ENCODE data around the gene PAPLN. TPM values are rescaled to one million over a fixed set of nuclear protein-coding genes. Genes with fewer than 3 reads are reported as not detected.

PAPLN gene
- total and polyA plus RNA-seq, 5 donors from 2014 or later: 0.11 to 0.47 (median 0.36) TPM; not detected in 1

DNA sequence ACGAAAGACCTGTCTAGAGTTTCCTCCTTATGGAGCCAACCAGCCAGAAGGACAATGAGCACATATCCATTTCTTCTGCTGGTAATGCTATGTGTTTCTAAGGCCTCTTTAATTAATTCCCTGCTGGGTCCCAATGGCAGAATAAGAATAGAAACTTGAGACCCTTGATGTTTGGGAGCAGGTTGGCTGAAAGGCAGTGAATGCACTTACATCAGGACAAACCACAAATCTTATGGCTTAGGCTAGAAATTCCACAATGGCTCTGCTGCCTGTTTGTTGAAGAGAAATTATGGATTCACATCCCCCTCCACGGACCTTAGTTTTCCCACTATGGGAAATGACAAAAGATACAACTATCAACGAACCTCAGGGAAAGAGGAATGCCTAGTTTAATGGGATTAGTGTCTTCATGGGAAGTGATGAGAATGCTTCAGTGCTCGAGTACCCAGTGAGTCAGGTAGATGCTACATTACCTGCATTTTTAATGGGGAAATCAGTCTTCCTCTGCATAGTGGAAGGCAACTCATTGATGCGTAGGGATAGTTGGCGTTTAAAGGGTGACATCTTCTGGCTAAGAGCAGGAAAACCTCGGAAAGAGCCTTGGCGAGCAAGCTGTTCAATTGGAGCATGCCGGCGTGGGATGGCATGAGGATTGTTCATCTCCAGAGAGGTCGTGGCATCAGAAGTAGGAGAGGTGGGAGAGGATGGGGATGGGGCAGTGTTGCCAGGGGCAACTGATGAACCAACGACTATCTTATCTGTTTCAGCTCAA lies 46.5 kb downstream of the PAPLN start:
- H3K27me3 ChIP-seq (ENCODE audit: control insufficient read depth, insufficient read depth, low read length): no peaks in the 10 kb centered on the region
- ATAC-seq (ENCODE audit: low read depth in 2 of 2): no peak
- Mint-ChIP-seq H3K36me3 (peaks cover 48% of the 10 kb centered on the region), H3K27ac (no peak overlapping the region), H3K9me3 (no peaks in the 10 kb centered on the region), H3K4me3 (no peak overlapping the region), H3K27me3 (no peaks in the 10 kb centered on the region), H3K4me1 (peaks cover 0 to 3% (median 0%) of the 10 kb centered on the region in 4 donors)
- no peak overlapping the region for H3K27ac ChIP-seq (ENCODE audit: insufficient read depth, low read length, poor library complexity, severe bottlenecking)
- peaks cover 55% of the 10 kb centered on the region for H3K36me3 ChIP-seq (ENCODE audit: control insufficient read depth, insufficient read depth, low read length)
- no peak overlapping the region for H3K4me3 ChIP-seq (ENCODE audit: low read depth, low read length)
- H3K4me1 ChIP-seq (ENCODE audit: control insufficient read depth, insufficient read depth, low read length, poor library complexity, severe bottlenecking): no peaks in the 10 kb centered on the region
- DNase-seq: no peak
- H3K9me3 ChIP-seq (ENCODE audit: control insufficient read depth in 2 of 2, low read length in 2 of 2): no peaks in the 10 kb centered on the region

DNA sequence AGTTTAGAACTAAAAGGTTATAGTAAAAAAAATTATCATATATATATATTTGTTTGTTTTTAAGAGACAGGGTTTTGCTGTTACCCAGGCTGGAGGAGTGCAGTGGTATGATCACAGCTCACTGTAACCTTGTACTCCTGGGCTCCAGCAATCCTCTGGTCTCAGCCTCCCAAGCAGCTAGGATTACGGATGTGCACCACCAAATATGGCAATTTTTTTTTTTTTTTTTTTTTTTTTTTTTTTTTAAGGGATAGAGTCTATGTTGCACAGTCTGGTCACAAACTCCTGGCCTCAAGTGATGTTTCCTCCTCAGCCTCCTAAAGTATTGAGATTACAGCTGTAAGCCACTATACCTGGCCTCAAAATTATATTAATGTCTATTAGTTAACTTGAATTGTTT lies 48.7 kb downstream of the PAPLN start:
- Mint-ChIP-seq H3K4me3 (no peak overlapping the region), H3K27me3 (no peaks in the 10 kb centered on the region), H3K9me3 (no peaks in the 10 kb centered on the region), H3K27ac (no peak overlapping the region), H3K36me3 (peaks cover 41% of the 10 kb centered on the region), H3K4me1 (peaks cover 5 to 19% (median 8%) of the 10 kb centered on the region in 4 donors)
- H3K27me3 ChIP-seq (ENCODE audit: control insufficient read depth, insufficient read depth, low read length): no peaks in the 10 kb centered on the region
- H3K9me3 ChIP-seq (ENCODE audit: control insufficient read depth in 2 of 2, low read length in 2 of 2): no peaks in the 10 kb centered on the region
- no peak overlapping the region for H3K27ac ChIP-seq (ENCODE audit: insufficient read depth, low read length, poor library complexity, severe bottlenecking)
- H3K4me3 ChIP-seq (ENCODE audit: low read depth, low read length): no peak overlapping the region
- H3K36me3 ChIP-seq (ENCODE audit: control insufficient read depth, insufficient read depth, low read length): peaks cover 43% of the 10 kb centered on the region
- no peak for DNase-seq
- no peaks in the 10 kb centered on the region for H3K4me1 ChIP-seq (ENCODE audit: control insufficient read depth, insufficient read depth, low read length, poor library complexity, severe bottlenecking)
- no peak for ATAC-seq (ENCODE audit: low read depth in 2 of 2)

DNA sequence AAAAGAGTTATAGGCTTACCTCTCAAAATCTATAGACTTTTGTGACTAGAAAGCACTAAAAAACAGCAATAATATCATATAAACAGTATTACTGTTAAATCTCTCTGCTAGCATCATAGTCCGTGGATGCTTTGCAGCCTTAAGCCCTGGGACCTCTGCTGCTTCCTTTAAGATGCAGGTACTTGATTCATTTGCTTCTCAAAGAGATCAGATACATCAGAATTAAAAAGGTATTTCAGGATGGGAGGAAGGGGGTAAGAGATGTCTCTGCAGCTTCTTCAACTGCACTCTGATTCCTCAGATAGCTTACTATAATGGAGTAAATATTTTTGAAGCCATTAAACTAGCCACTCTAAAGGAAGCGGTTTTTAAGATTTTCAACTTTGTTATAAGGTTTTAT lies 49.3 kb downstream of the PAPLN start:
- H3K27me3 ChIP-seq (ENCODE audit: control insufficient read depth, insufficient read depth, low read length): no peaks in the 10 kb centered on the region
- Mint-ChIP-seq H3K4me1 (peaks cover 5 to 19% (median 8%) of the 10 kb centered on the region in 4 donors), H3K4me3 (no peak overlapping the region), H3K27ac (no peak overlapping the region), H3K36me3 (peaks cover 35% of the 10 kb centered on the region), H3K27me3 (no peaks in the 10 kb centered on the region), H3K9me3 (no peaks in the 10 kb centered on the region)
- H3K4me1 ChIP-seq (ENCODE audit: control insufficient read depth, insufficient read depth, low read length, poor library complexity, severe bottlenecking): no peaks in the 10 kb centered on the region
- DNase-seq (no peak), ATAC-seq (ENCODE audit: low read depth in 2 of 2) (no peak)
- H3K4me3 ChIP-seq (ENCODE audit: low read depth, low read length): no peak overlapping the region
- H3K36me3 ChIP-seq (ENCODE audit: control insufficient read depth, insufficient read depth, low read length): peaks cover 37% of the 10 kb centered on the region
- no peak overlapping the region for H3K27ac ChIP-seq (ENCODE audit: insufficient read depth, low read length, poor library complexity, severe bottlenecking)
- H3K9me3 ChIP-seq (ENCODE audit: control insufficient read depth in 2 of 2, low read length in 2 of 2): no peaks in the 10 kb centered on the region

DNA sequence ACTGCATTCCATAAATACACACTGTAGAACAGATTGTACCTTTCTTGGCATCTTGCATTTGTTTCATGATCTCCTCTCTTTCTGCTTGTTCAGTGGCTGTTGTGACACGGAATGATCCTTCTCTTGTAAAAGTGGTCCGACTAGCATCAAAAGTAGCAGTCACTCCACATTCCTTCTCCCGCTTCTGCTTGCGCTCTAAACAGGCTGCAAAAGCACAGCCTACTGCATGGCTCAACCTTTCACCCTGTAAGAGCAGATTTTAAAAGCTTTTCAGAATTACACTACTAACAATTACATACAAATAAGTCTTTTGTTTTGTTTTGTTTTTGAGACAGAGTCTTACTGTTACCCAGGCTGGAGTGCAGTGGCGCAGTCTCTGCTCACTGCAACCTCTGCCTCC lies 49.8 kb downstream of the PAPLN start:
- Mint-ChIP-seq H3K36me3 (peaks cover 33% of the 10 kb centered on the region), H3K4me3 (no peak overlapping the region), H3K4me1 (peaks cover 5 to 22% (median 9%) of the 10 kb centered on the region in 4 donors), H3K9me3 (no peaks in the 10 kb centered on the region), H3K27me3 (no peaks in the 10 kb centered on the region), H3K27ac (no peak overlapping the region)
- DNase-seq (no peak), ATAC-seq (ENCODE audit: low read depth in 2 of 2) (no peak)
- Histone ChIP-seq H3K9me3 (ENCODE audit: control insufficient read depth in 2 of 2, low read length in 2 of 2) (no peaks in the 10 kb centered on the region), H3K4me1 (ENCODE audit: control insufficient read depth, insufficient read depth, low read length, poor library complexity, severe bottlenecking) (no peaks in the 10 kb centered on the region), H3K27ac (ENCODE audit: insufficient read depth, low read length, poor library complexity, severe bottlenecking) (no peak overlapping the region), H3K27me3 (ENCODE audit: control insufficient read depth, insufficient read depth, low read length) (no peaks in the 10 kb centered on the region), H3K4me3 (ENCODE audit: low read depth, low read length) (no peak overlapping the region), H3K36me3 (ENCODE audit: control insufficient read depth, insufficient read depth, low read length) (peaks cover 36% of the 10 kb centered on the region)

DNA sequence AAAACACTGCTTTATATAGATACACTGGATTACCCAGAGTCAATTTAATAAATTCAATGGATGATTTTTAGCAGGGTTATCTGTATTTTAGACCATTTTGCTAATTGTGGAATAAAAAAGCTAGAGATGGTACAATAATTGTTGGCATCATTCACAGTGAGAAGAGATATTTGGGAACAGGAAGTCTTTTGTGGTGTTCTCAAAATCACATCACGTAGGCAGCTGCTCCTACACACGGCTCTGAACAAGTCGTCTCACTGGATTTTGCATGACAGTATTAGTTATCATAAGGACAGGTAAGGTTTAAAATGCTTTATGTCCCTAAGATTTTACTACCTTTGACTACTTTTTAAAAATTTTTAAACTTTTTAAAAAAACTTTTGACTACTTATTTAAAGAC lies 52.0 kb downstream of the PAPLN start:
- Mint-ChIP-seq H3K4me3 (no peak overlapping the region), H3K27me3 (no peaks in the 10 kb centered on the region), H3K27ac (no peak overlapping the region), H3K9me3 (no peaks in the 10 kb centered on the region), H3K4me1 (peaks cover 5 to 23% (median 10%) of the 10 kb centered on the region in 4 donors), H3K36me3 (peaks cover 22% of the 10 kb centered on the region)
- ATAC-seq (ENCODE audit: low read depth in 2 of 2): no peak
- DNase-seq: no peak
- H3K4me3 ChIP-seq (ENCODE audit: low read depth, low read length): no peak overlapping the region
- no peaks in the 10 kb centered on the region for H3K27me3 ChIP-seq (ENCODE audit: control insufficient read depth, insufficient read depth, low read length)
- H3K9me3 ChIP-seq (ENCODE audit: control insufficient read depth in 2 of 2, low read length in 2 of 2): no peaks in the 10 kb centered on the region
- H3K27ac ChIP-seq (ENCODE audit: insufficient read depth, low read length, poor library complexity, severe bottlenecking): no peak overlapping the region
- H3K4me1 ChIP-seq (ENCODE audit: control insufficient read depth, insufficient read depth, low read length, poor library complexity, severe bottlenecking): no peaks in the 10 kb centered on the region
- peaks cover 19% of the 10 kb centered on the region for H3K36me3 ChIP-seq (ENCODE audit: control insufficient read depth, insufficient read depth, low read length)

DNA sequence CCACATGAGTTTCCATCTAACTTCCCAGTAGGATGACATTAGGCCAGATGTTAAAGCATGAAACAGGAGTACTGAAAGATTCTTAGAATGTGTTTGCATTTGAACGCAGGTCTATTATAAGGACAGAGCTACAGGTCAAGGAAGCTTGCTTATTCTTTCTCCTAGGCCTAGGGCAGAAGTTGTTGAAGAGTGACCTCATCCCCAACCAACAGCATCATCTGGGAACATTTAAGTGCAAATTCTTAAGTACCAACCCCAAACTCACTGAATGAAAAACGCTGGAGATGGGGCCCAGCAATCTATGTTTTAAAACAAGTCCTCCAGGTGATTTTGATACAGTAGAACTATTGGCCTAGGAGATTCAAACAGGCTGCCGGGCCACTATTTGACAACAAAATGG lies 52.4 kb downstream of the PAPLN start:
- Mint-ChIP-seq H3K4me1 (peaks cover 5 to 23% (median 10%) of the 10 kb centered on the region in 4 donors), H3K4me3 (no peak overlapping the region), H3K27ac (no peak overlapping the region), H3K9me3 (no peaks in the 10 kb centered on the region), H3K27me3 (no peaks in the 10 kb centered on the region), H3K36me3 (peaks cover 21% of the 10 kb centered on the region)
- Histone ChIP-seq H3K27ac (ENCODE audit: insufficient read depth, low read length, poor library complexity, severe bottlenecking) (no peak overlapping the region), H3K36me3 (ENCODE audit: control insufficient read depth, insufficient read depth, low read length) (peaks cover 18% of the 10 kb centered on the region), H3K9me3 (ENCODE audit: control insufficient read depth in 2 of 2, low read length in 2 of 2) (no peaks in the 10 kb centered on the region), H3K4me3 (ENCODE audit: low read depth, low read length) (no peak overlapping the region), H3K4me1 (ENCODE audit: control insufficient read depth, insufficient read depth, low read length, poor library complexity, severe bottlenecking) (no peaks in the 10 kb centered on the region), H3K27me3 (ENCODE audit: control insufficient read depth, insufficient read depth, low read length) (no peaks in the 10 kb centered on the region)
- ATAC-seq (ENCODE audit: low read depth in 2 of 2) (no peak), DNase-seq (no peak)

DNA sequence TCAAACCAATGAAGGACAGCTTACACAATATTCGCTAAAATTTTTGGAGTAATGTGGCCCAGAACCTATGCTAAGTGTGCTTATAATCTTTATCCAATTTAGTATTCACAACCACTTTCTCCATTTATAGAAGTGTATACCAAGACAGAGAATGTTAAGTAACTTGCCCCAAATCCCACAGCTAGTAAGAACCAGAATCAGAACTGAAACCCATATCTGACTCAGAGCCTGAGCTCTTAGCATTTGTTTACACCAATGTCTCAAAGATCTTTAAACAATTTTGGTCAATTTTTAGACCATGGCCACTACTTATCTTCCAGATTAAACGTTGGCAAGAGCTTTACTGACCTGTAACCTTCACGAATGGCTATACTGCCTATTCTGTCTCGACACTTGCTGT lies 53.0 kb downstream of the PAPLN start:
- Mint-ChIP-seq H3K36me3 (peaks cover 21% of the 10 kb centered on the region), H3K4me1 (peaks cover 8 to 28% (median 10%) of the 10 kb centered on the region in 4 donors), H3K9me3 (no peaks in the 10 kb centered on the region), H3K4me3 (no peak overlapping the region), H3K27me3 (no peaks in the 10 kb centered on the region), H3K27ac (peak overlapping the region in 1 of 3 donors; percentile 31)
- H3K4me3 ChIP-seq (ENCODE audit: low read depth, low read length): peak overlapping the region; percentile 22
- H3K27ac ChIP-seq (ENCODE audit: insufficient read depth, low read length, poor library complexity, severe bottlenecking): no peak overlapping the region
- H3K9me3 ChIP-seq (ENCODE audit: control insufficient read depth in 2 of 2, low read length in 2 of 2): no peaks in the 10 kb centered on the region
- ATAC-seq (ENCODE audit: low read depth in 2 of 2) (no peak), DNase-seq (peak in 1 of 3 donors; percentile 40)
- H3K4me1 ChIP-seq (ENCODE audit: control insufficient read depth, insufficient read depth, low read length, poor library complexity, severe bottlenecking): no peaks in the 10 kb centered on the region
- peaks cover 12% of the 10 kb centered on the region for H3K36me3 ChIP-seq (ENCODE audit: control insufficient read depth, insufficient read depth, low read length)
- H3K27me3 ChIP-seq (ENCODE audit: control insufficient read depth, insufficient read depth, low read length): no peaks in the 10 kb centered on the region

All from CD4-positive, CD25-positive, alpha-beta regulatory T cell (primary cell).